K562 (cell line): Measurements from ENCODE around the gene EDEM2. TPM values are rescaled to one million over a fixed set of nuclear protein-coding genes. Genes with fewer than 3 reads are reported as not detected.
A peak's percentile ranks its signal among the peaks of the same experiment; 100 is the strongest.

Experiments used
- E2F6 ChIP-seq, 2 experiments: IDR thresholded peaks; 2 replicates each; pipeline ENCODE4 v1.6.1; 2011; ENCODE audit warnings: borderline replicate concordance in 1 of 2, control low read depth in 1 of 2, low read depth in 1 of 2, low read length in 1 of 2, mild to moderate bottlenecking in 1 of 2, mixed read lengths in 1 of 2, moderate library complexity in 1 of 2; ENCODE audit not compliant: insufficient read depth in 1 of 2, insufficient read length in 1 of 2, poor library complexity in 1 of 2, severe bottlenecking in 1 of 2; ENCODE audit errors: extremely low read depth in 1 of 2
- GTF2E2 ChIP-seq: fragments of 200-800 bp; sonication (Bioruptor generic); IDR thresholded peaks from 2 replicates; pipeline ENCODE4 v1.6.1; 2016; ENCODE audit warnings: missing genetic modification characterization, missing compliant biosample characterization
- MECOM ChIP-seq: fragments of 250-450 bp; sonication (Bioruptor Pico); IDR thresholded peaks from 2 replicates; pipeline ENCODE4 v1.8.0; 2022; ENCODE audit warnings: inconsistent platforms
- NFE2 ChIP-seq: IDR thresholded peaks from 2 replicates; pipeline ENCODE4 v1.6.1; 2014; ENCODE audit warnings: antibody characterized with exemption, low read depth
- NKRF ChIP-seq: fragments of 450-650 bp; IDR thresholded peaks from 2 replicates; pipeline ENCODE4 v1.6.1; 2016; ENCODE audit warnings: borderline replicate concordance
- NR1H2 ChIP-seq: sonication (generic); formaldehyde crosslinking; IDR thresholded peaks from 2 replicates; pipeline ENCODE4 v1.4.0; 2020; ENCODE audit warnings: mild to moderate bottlenecking, missing genetic modification reagents
- PHF8 ChIP-seq: fragments of 200-600 bp; sonication (generic); IDR thresholded peaks from 2 replicates; pipeline ENCODE4 v1.6.1; 2012; ENCODE audit warnings: mixed run types, mild to moderate bottlenecking, inconsistent platforms, low read length, moderate library complexity, borderline replicate concordance
- POLR2A ChIP-seq: fragments of 450-650 bp; conservative IDR thresholded peaks from 2 replicates; pipeline ENCODE4 v1.6.1; 2016
- POLR2B ChIP-seq: fragments of 450-650 bp; IDR thresholded peaks from 2 replicates; pipeline ENCODE4 v1.6.1; 2018; ENCODE audit warnings: low read depth; ENCODE audit not compliant: partially characterized antibody
- PRMT5 ChIP-seq: sonication (generic); formaldehyde crosslinking; IDR thresholded peaks from 2 replicates; pipeline ENCODE4 v1.5.0; 2020; ENCODE audit warnings: missing genetic modification reagents
- RAD51 ChIP-seq: fragments of 450-650 bp; IDR thresholded peaks from 2 replicates; pipeline ENCODE4 v1.7.1; 2016; ENCODE audit warnings: low read depth, mild to moderate bottlenecking, borderline replicate concordance
- RNF219 ChIP-seq: fragments of 250-450 bp; sonication (Bioruptor Pico); IDR thresholded peaks from 2 replicates; pipeline ENCODE4 v1.5.0; 2022; ENCODE audit warnings: mild to moderate bottlenecking
- RREB1 ChIP-seq: fragments of 250-450 bp; sonication (Bioruptor Pico); IDR thresholded peaks from 2 replicates; pipeline ENCODE4 v1.4.0; 2020
- TRIM24 ChIP-seq, 2 experiments: fragments of 450-650 bp; IDR thresholded peaks; 2 replicates each; pipeline ENCODE4 v1.6.1; 2016
- USF1 ChIP-seq: sonication (generic); formaldehyde crosslinking; IDR thresholded peaks from 2 replicates; pipeline ENCODE4 v1.9.0; 2022; ENCODE audit warnings: mild to moderate bottlenecking, missing genetic modification reagents
- polyA plus RNA-seq, 8 experiments: library from polyadenylated mRNA; depleted of rRNA in 4 of 8; stranded (reverse) in 5 of 8; unstranded in 3 of 8; fragments of >200 nt; fragmentation: Nextera tagmentation in 2 of 8; fragmentation: Illumina TruSeq in 1 of 8; extraction: Ambion mirVana in 2 of 8; extraction: Trizol in 1 of 8; gene quantifications; 2 replicates each; pipeline versions ENCODE4 v1.2.1 to v1.2.3, GENCODE V29; 2011 to 2014; ENCODE audit warnings: inconsistent platforms in 1 of 8, missing spikeins in 1 of 8
- total RNA-seq, 7 experiments: library from RNA; depleted of rRNA in 6 of 7; stranded (reverse); fragments of >200 nt in 6 of 7; fragmentation: Illumina TruSeq in 2 of 7; extraction: Trizol in 2 of 7; gene quantifications; 2 replicates each; pipeline versions ENCODE4 v1.2.1 to v1.2.3, GENCODE V29; 2011 to 2021; ENCODE audit warnings: low replicate concordance in 1 of 7

Gene EDEM2
- total and polyA plus RNA-seq, 9 of the 15 experiments (the other 6 are each of a cell fraction or from before 2014, with no cell fraction given): 6.9 to 11.0 (median 9.7) TPM

- TF ChIP-seq RREB1 (no peak), POLR2B (peak; percentile 41), TRIM24 (IDR thresholded peaks at IDR 0.05) (no peak), POLR2A (peak; percentile 77), PHF8 (peak; percentile 46; the same call in 1 of the 2 replicates), MECOM (CRISPR knock-in tag) (peak; percentile 47; the same call in 1 of the 2 replicates), RAD51 (peak; percentile 44; the same call in 1 of the 2 replicates), NR1H2 (no peak), GTF2E2 (tag) (no peak), RNF219 (no peak), PRMT5 (CRISPR knock-in tag) (no peak), NKRF (peak; percentile 48; the same call in 1 of the 2 replicates), USF1 (CRISPR knock-in tag) (peak; percentile 59; the same call in 1 of the 2 replicates), E2F6 (IDR thresholded peaks at IDR 0.05; ENCODE audit: borderline replicate concordance in 1 of 2, extremely low read depth in 1 of 2, insufficient read depth in 1 of 2, insufficient read length in 1 of 2, low read depth in 1 of 2, low read length in 1 of 2, poor library complexity in 1 of 2, severe bottlenecking in 1 of 2) (peak; percentile 87 to 88), NFE2 (no peak)
These were observed 27.5 kb upstream of the EDEM2 start (continued) for GRCh38 chr20:35174458-35175216.
